ENCODE measurements around the gene CD99.

GRCh38 chrX:2732076-2732475, 41.0 kb downstream of the CD99 start:
- TF ChIP-seq, protein P1, sequence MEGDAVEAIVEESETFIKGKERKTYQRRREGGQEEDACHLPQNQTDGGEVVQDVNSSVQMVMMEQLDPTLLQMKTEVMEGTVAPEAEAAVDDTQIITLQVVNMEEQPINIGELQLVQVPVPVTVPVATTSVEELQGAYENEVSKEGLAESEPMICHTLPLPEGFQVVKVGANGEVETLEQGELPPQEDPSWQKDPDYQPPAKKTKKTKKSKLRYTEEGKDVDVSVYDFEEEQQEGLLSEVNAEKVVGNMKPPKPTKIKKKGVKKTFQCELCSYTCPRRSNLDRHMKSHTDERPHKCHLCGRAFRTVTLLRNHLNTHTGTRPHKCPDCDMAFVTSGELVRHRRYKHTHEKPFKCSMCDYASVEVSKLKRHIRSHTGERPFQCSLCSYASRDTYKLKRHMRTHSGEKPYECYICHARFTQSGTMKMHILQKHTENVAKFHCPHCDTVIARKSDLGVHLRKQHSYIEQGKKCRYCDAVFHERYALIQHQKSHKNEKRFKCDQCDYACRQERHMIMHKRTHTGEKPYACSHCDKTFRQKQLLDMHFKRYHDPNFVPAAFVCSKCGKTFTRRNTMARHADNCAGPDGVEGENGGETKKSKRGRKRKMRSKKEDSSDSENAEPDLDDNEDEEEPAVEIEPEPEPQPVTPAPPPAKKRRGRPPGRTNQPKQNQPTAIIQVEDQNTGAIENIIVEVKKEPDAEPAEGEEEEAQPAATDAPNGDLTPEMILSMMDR (IDR thresholded peaks at IDR 0.05; ENCODE audit: low read length), result no peak
- no peak for TF ChIP-seq EZH2 (IDR thresholded peaks at IDR 0.05; ENCODE audit: borderline replicate concordance, low read length)
